ENCODE data around the gene LMCD1. TPM values are rescaled to one million over a fixed set of nuclear protein-coding genes. Genes with fewer than 3 reads are reported as not detected.

The LMCD1 gene
- total and polyA plus RNA-seq, 8 donors = 14.0 to 39.4 (median 17.4) TPM

DNA sequence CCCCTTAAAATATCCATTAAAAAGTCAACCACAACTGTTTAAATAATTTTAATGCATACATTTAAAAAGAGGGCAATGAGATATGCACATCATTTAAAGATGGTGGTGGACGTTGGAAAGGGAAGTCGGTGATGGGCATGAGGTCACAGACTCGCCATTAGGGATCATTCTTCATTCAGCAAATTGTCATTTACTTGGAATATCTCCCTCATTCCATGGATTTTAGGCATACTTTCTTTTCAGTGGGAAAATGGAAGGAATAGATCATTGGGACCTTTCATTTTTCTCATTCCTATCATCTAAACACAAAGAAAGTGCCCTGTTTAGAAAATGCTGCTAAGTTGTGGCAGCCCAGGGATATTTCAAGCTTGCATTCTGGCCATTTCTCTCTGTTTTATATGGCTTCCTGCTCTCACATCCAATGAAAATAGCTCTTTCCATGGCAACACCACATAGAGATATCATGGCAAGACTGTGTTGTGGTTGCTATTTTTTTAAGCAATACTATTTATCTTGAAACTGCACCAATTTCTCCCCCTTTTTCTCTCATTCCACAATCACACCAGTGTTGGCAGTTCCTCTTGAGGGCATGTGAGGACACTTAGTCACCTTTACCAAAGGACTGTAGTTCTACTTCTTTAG, 40.7 kb upstream of the LMCD1 start:
- 63 to 67% methylated on average over 3 of the region's 3 CpGs for WGBS, 2 donors
- ATAC-seq (peak; percentile 61 to 80 (median 68)), FAIRE-seq (no peak), DNase-seq (no peak)
- intact Hi-C loops (cut with DNase I) = no loop called here
- no peaks in the 10 kb centered on the region for H3K4me1 ChIP-seq
- no peak overlapping the region for H3K27ac ChIP-seq
- no peak overlapping the region for H3K4me3 ChIP-seq
- H3K27me3 ChIP-seq = no peaks in the 10 kb centered on the region
- H3K36me3 ChIP-seq = no peaks in the 10 kb centered on the region
- TF ChIP-seq, protein P1, sequence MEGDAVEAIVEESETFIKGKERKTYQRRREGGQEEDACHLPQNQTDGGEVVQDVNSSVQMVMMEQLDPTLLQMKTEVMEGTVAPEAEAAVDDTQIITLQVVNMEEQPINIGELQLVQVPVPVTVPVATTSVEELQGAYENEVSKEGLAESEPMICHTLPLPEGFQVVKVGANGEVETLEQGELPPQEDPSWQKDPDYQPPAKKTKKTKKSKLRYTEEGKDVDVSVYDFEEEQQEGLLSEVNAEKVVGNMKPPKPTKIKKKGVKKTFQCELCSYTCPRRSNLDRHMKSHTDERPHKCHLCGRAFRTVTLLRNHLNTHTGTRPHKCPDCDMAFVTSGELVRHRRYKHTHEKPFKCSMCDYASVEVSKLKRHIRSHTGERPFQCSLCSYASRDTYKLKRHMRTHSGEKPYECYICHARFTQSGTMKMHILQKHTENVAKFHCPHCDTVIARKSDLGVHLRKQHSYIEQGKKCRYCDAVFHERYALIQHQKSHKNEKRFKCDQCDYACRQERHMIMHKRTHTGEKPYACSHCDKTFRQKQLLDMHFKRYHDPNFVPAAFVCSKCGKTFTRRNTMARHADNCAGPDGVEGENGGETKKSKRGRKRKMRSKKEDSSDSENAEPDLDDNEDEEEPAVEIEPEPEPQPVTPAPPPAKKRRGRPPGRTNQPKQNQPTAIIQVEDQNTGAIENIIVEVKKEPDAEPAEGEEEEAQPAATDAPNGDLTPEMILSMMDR (IDR thresholded peaks at IDR 0.05) = no peak
- no peaks in the 10 kb centered on the region for H3K9me3 ChIP-seq

DNA sequence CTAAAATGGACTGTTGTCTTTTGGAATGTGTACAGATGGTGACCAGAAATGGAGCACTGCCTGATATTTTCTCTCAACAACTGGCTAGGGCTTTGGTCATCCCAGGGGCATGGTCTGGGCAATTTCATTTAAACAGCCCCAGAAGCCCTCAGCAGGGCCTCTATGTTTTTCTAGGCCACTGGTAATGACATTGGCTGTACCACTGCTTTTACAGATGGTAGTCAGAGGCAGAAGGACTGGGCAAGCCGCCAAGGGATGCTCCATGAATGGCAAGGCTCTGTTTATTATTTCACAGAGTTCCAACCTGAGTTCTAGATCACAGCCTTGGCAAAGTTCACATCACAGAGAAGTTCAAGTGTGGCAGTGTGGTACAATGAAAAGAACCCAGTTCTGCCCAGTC, 37.0 kb upstream of the LMCD1 start:
- Histone ChIP-seq H3K4me3 (no peak overlapping the region), H3K4me1 (no peaks in the 10 kb centered on the region), H3K27ac (no peak overlapping the region), H3K36me3 (no peaks in the 10 kb centered on the region), H3K27me3 (no peaks in the 10 kb centered on the region), H3K9me3 (no peaks in the 10 kb centered on the region)
- no peak for ATAC-seq
- no peak for DNase-seq
- TF ChIP-seq, protein P1 (IDR thresholded peaks at IDR 0.05) = no peak
- intact Hi-C loops (cut with DNase I) = no loop called here
- WGBS, 2 donors = 52 to 67% methylated on average over 1 of the region's 1 CpG
- no peak for FAIRE-seq

DNA sequence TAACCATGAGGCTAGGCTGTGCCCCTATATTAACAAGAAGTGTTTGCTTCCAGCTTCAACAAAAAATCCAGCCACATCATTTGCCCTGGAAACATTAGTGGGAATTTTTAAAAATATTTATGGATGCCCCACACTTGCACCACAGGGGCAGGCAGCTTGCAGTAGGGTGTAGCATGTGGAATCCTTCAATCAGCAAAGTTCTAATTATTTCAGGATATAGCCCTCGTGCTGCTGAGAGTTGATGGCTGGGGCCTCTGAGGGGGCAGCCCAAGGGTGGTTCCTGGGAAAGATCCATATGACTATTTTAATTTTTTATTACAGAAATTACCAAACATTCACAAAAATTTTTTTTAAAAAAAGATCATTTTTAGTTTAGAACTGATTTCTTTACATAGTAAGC, 35.1 kb upstream of the LMCD1 start:
- no peaks in the 10 kb centered on the region for H3K36me3 ChIP-seq
- H3K4me3 ChIP-seq = no peak overlapping the region
- FAIRE-seq (no peak), DNase-seq (no peak), ATAC-seq (no peak)
- H3K9me3 ChIP-seq = no peaks in the 10 kb centered on the region
- TF ChIP-seq, protein P1 (IDR thresholded peaks at IDR 0.05) = no peak
- no peaks in the 10 kb centered on the region for H3K27me3 ChIP-seq
- H3K4me1 ChIP-seq = no peaks in the 10 kb centered on the region
- 79 to 83% methylated on average over 1 of the region's 1 CpG for WGBS, 2 donors
- intact Hi-C loops (cut with DNase I) = no loop called here
- H3K27ac ChIP-seq = no peak overlapping the region

DNA sequence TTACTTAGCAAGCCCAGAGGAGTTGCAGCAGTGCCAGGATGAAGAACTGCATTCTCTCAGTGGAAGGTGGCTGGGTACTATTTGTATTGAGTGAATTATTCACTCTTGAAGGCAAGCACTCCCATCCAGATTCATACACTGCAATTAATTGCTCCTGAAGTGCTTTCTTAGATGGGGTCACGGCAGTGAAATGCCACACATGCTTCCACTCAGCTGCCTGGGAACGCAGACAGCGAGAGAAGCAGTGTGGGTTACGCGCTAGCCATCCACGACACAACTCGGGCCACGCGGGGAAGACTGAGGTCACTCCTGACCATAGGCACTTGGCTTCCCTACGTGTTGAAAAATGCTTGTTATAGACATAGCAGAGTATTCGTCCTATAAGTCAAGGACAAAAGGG, 30.8 kb upstream of the LMCD1 start:
- Histone ChIP-seq H3K36me3 (no peaks in the 10 kb centered on the region), H3K4me1 (no peaks in the 10 kb centered on the region), H3K27me3 (no peaks in the 10 kb centered on the region), H3K27ac (no peak overlapping the region), H3K4me3 (no peak overlapping the region), H3K9me3 (no peaks in the 10 kb centered on the region)
- intact Hi-C loops (cut with DNase I) = no loop called here
- TF ChIP-seq, protein P1 (IDR thresholded peaks at IDR 0.05) = no peak
- FAIRE-seq (no peak), DNase-seq (peak in 1 of 6 donors; percentile 25), ATAC-seq (peak in 2 of 4 donors; percentile 28 to 48)
- 60 to 62% methylated on average over 11 of the region's 11 CpGs for WGBS, 2 donors

DNA sequence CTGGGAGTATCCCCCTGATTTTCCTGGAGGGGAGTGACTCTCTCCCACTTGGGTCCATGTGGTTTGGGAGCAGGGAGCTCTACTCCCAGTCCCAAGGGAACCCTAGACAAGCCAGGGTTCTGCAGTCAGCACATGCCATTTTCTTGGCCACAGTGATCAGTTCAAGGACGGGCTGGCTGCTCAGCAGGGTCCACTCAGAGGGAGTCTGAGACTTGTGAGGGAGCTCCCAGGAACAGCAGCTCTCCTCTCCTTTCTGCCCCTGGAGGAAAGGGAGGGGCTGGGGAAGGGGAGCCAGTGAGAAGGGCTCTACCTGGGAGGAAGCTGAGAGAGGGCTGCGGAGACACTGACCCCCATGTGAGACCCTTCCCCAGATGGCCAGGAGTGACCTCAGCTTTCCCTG, 29.1 kb upstream of the LMCD1 start:
- H3K9me3 ChIP-seq = no peaks in the 10 kb centered on the region
- intact Hi-C loops (cut with DNase I) = no loop called here
- no peak overlapping the region for H3K27ac ChIP-seq
- DNase-seq (peak in 1 of 6 donors; percentile 21), FAIRE-seq (no peak), ATAC-seq (no peak)
- H3K4me1 ChIP-seq = no peaks in the 10 kb centered on the region
- no peaks in the 10 kb centered on the region for H3K27me3 ChIP-seq
- no peak overlapping the region for H3K4me3 ChIP-seq
- 69 to 87% methylated on average over 2 of the region's 2 CpGs for WGBS, 2 donors
- TF ChIP-seq, protein P1 (IDR thresholded peaks at IDR 0.05) = no peak
- no peaks in the 10 kb centered on the region for H3K36me3 ChIP-seq

All from pancreas (tissue), 10 donors.